DOHH2 (cell line): ENCODE measurements around the gene OSBPL1A.

ENCODE experiments used
- H3F3A ChIP-seq: fragments of 200-600 bp; sonication (generic), shearing (Covaris generic); 2 replicates; pipeline ENCODE4 v1.6.0; 2016; ENCODE audit warnings: antibody characterized with exemption, mild to moderate bottlenecking; ENCODE audit not compliant: control insufficient read depth, insufficient read depth
- H3K27ac ChIP-seq: fragments of 200-600 bp; sonication (generic); 2 replicates; pipeline ENCODE4 v1.5.1; 2014; ENCODE audit warnings: low read depth, mild to moderate bottlenecking, low read length, moderate library complexity
- H3K27me3 ChIP-seq: fragments of 200-600 bp; sonication (generic); 2 replicates; pipeline ENCODE4 v1.6.1; 2014; ENCODE audit warnings: mild to moderate bottlenecking, low read length, mixed read lengths; ENCODE audit not compliant: control insufficient read depth
- H3K36me3 ChIP-seq: fragments of 200-600 bp; sonication (generic); 2 replicates; pipeline ENCODE4 v1.6.1; 2014; ENCODE audit warnings: mild to moderate bottlenecking, low read length, moderate library complexity, mixed read lengths; ENCODE audit not compliant: control insufficient read depth
- H3K4me1 ChIP-seq: fragments of 200-600 bp; sonication (generic); 2 replicates; pipeline ENCODE4 v1.6.1; 2014; ENCODE audit warnings: mild to moderate bottlenecking, low read length, mixed read lengths; ENCODE audit not compliant: control insufficient read depth
- H3K4me2 ChIP-seq: fragments of 200-600 bp; sonication (generic); 2 replicates; pipeline ENCODE4 v1.6.0; 2014; ENCODE audit warnings: mild to moderate bottlenecking, low read length, moderate library complexity
- H3K4me3 ChIP-seq: fragments of 200-600 bp; sonication (generic); 2 replicates; pipeline ENCODE4 v1.5.1; 2014; ENCODE audit warnings: mild to moderate bottlenecking, low read length, mixed read lengths
- H3K79me2 ChIP-seq: fragments of 200-600 bp; sonication (generic); 2 replicates; pipeline ENCODE4 v1.6.1; 2014; ENCODE audit warnings: mild to moderate bottlenecking, low read length, mixed read lengths; ENCODE audit not compliant: control insufficient read depth
- H3K9me2 ChIP-seq: fragments of 200-600 bp; sonication (generic); replicated peaks from 2 replicates; pipeline ENCODE4 v1.6.1; 2014; ENCODE audit warnings: mild to moderate bottlenecking, low read length, mixed read lengths; ENCODE audit not compliant: control insufficient read depth
- H3K9me3 ChIP-seq: fragments of 200-600 bp; sonication (generic); 2 replicates; pipeline ENCODE4 v1.6.1; 2014; ENCODE audit warnings: antibody characterized with exemption, low read length, mixed read lengths; ENCODE audit not compliant: control insufficient read depth, insufficient read depth
- H4K20me1 ChIP-seq: fragments of 200-600 bp; sonication (generic); 2 replicates; pipeline ENCODE4 v1.6.0; 2014; ENCODE audit warnings: low read depth, mild to moderate bottlenecking, antibody characterized with exemption, low read length, moderate library complexity; ENCODE audit not compliant: control insufficient read depth, insufficient read depth
- CTCF ChIP-seq: fragments of 200-600 bp; sonication (generic); IDR thresholded peaks from one replicate; pipeline ENCODE4 v1.5.1; 2014; ENCODE audit warnings: antibody characterized with exemption, mild to moderate bottlenecking, low read depth, low read length; ENCODE audit not compliant: poor library complexity, severe bottlenecking
- EZH2phosphoT487 ChIP-seq: fragments of 200-600 bp; sonication (generic); IDR thresholded peaks from 2 replicates; pipeline ENCODE4 v1.6.1; 2017; ENCODE audit warnings: borderline replicate concordance, mild to moderate bottlenecking, antibody characterized with exemption, low read length, moderate library complexity, mixed read lengths

OSBPL1A gene

GRCh38 chr18:24220318-24220688, 177.3 kb downstream of the OSBPL1A start:
- Histone ChIP-seq H3K27ac (no peak overlapping the region), H3F3A (no peaks in the 10 kb centered on the region), H3K4me2 (no peak overlapping the region), H3K9me2 (no peaks in the 10 kb centered on the region), H3K9me3 (no peaks in the 10 kb centered on the region), H3K4me1 (no peaks in the 10 kb centered on the region), H4K20me1 (no peaks in the 10 kb centered on the region), H3K36me3 (no peaks in the 10 kb centered on the region), H3K79me2 (no peaks in the 10 kb centered on the region), H3K27me3 (0 out of 2 replicates have a peak, but pooled peaks cover 8% of the 10 kb centered on the region), H3K4me3 (no peak overlapping the region)
- TF ChIP-seq EZH2phosphoT487 (no peak), CTCF (no peak)

GRCh38 chr18:24219561-24220317, 177.9 kb downstream of the OSBPL1A start:
- no peaks in the 10 kb centered on the region for H4K20me1 ChIP-seq
- TF ChIP-seq CTCF (no peak), EZH2phosphoT487 (no peak)
- no peak overlapping the region for H3K27ac ChIP-seq
- no peak overlapping the region for H3K4me2 ChIP-seq
- no peaks in the 10 kb centered on the region for H3K9me2 ChIP-seq
- H3K4me3 ChIP-seq = no peak overlapping the region
- no peaks in the 10 kb centered on the region for H3K79me2 ChIP-seq
- no peaks in the 10 kb centered on the region for H3F3A ChIP-seq
- 0 out of 2 replicates have a peak, but pooled peaks cover 8% of the 10 kb centered on the region for H3K27me3 ChIP-seq
- no peaks in the 10 kb centered on the region for H3K4me1 ChIP-seq
- no peaks in the 10 kb centered on the region for H3K9me3 ChIP-seq
- no peaks in the 10 kb centered on the region for H3K36me3 ChIP-seq

- Histone ChIP-seq H3K36me3 (no peaks in the 10 kb centered on the region), H3K4me3 (no peak overlapping the region), H3K27ac (no peak overlapping the region), H3K4me2 (no peak overlapping the region), H3K27me3 (0 out of 2 replicates have a peak, but pooled peaks cover 3% of the 10 kb centered on the region), H3F3A (no peaks in the 10 kb centered on the region), H3K79me2 (no peaks in the 10 kb centered on the region), H3K9me2 (no peaks in the 10 kb centered on the region), H4K20me1 (no peaks in the 10 kb centered on the region), H3K4me1 (no peaks in the 10 kb centered on the region), H3K9me3 (no peaks in the 10 kb centered on the region)
- TF ChIP-seq CTCF (no peak), EZH2phosphoT487 (no peak)
Measured at GRCh38 chr18:24214913-24215312, 182.7 kb downstream of the OSBPL1A start.
